Activated CD8-positive, alpha-beta T cell treated with anti-CD3 and anti-CD28 coated beads for 36 hours (primary cell): Measurements from ENCODE around the gene MIA3. TPM values are rescaled to one million over a fixed set of nuclear protein-coding genes. Genes with fewer than 3 reads are reported as not detected.
A peak's percentile ranks its signal among the peaks of the same experiment; 100 is the strongest.

ENCODE experiments used
- ATAC-seq: fragments of 200-7000 bp; cut with Tn5 transposase; one replicate; pipeline ENCODE4 v1.10.0; 2021; ENCODE audit warnings: mild to moderate bottlenecking, moderate library complexity
- CTCF ChIA-PET: fragments of 350-600 bp; sonication (Branson Sonifier 250); formaldehyde crosslinking; loops from one replicate; lab custom pipeline; 2021; ENCODE audit warnings: antibody characterized with exemption; lab: Charles Lee
- POLR2A ChIA-PET: fragments of 350-600 bp; sonication (Branson Sonifier 250); formaldehyde crosslinking; loops from one replicate; lab custom pipeline; 2021; ENCODE audit warnings: antibody characterized with exemption; lab: Charles Lee
- DNase-seq: peaks from one replicate; pipeline ENCODE4 v3.0.0-alpha.2; 2020
- H3K27ac Mint-ChIP-seq: one replicate; pipeline ENCODE4 v1.8.0; 2021; ENCODE audit warnings: mild to moderate bottlenecking, mixed read lengths
- H3K27me3 Mint-ChIP-seq: one replicate; pipeline ENCODE4 v1.8.0; 2021; ENCODE audit warnings: mixed read lengths
- H3K36me3 Mint-ChIP-seq: one replicate; pipeline ENCODE4 v1.8.0; 2021; ENCODE audit warnings: low read depth, mixed read lengths
- H3K4me1 Mint-ChIP-seq: one replicate; pipeline ENCODE4 v1.8.0; 2021; ENCODE audit warnings: low read depth, mixed read lengths
- H3K4me3 Mint-ChIP-seq: one replicate; pipeline ENCODE4 v1.8.0; 2021; ENCODE audit warnings: mild to moderate bottlenecking, moderate library complexity, mixed read lengths
- H3K9me3 Mint-ChIP-seq: one replicate; pipeline ENCODE4 v1.8.0; 2021; ENCODE audit warnings: mixed read lengths
- intact Hi-C: fragments of 100-400 bp; cut with micrococcal nuclease; formaldehyde crosslinking; loops from one replicate; pipeline ENCODE4 v1.10.0; 2022
- total RNA-seq, 2 experiments: library from RNA; stranded (reverse); gene quantifications; one replicate each; pipeline ENCODE4 v1.2.3, GENCODE V29; 2021
- TF ChIP-seq, protein P1 (sequence below): fragments of 200-600 bp; IDR thresholded peaks from one replicate; pipeline ENCODE4 v1.8.0; 2022; ENCODE audit warnings: antibody characterized with exemption, mild to moderate bottlenecking

Gene MIA3
- total RNA-seq, 2 experiments from 2014 or later: 43.1 to 44.1 TPM

DNA sequence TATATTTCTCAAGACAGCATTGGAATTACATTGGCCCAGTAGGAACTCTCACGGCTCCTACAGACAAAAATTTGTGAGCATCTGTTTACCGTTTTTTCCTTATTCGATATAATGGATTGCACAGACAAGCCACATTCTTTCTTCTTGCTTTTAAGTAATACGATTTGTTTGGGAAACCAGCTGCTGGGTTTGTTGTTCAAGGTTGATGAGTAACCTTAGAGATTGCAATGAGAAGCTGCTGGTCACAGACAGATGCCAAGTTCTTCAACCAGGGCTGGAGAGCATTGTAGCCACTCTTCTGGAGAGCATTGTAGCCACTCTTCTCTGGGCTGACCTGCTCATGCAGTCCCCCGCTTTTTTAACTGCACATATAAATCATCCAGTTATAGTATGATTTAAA is 1.4 kb upstream of the MIA3 start:
- peaks cover 13% of the 10 kb centered on the region for H3K27me3 Mint-ChIP-seq
- TF ChIP-seq, protein P1, sequence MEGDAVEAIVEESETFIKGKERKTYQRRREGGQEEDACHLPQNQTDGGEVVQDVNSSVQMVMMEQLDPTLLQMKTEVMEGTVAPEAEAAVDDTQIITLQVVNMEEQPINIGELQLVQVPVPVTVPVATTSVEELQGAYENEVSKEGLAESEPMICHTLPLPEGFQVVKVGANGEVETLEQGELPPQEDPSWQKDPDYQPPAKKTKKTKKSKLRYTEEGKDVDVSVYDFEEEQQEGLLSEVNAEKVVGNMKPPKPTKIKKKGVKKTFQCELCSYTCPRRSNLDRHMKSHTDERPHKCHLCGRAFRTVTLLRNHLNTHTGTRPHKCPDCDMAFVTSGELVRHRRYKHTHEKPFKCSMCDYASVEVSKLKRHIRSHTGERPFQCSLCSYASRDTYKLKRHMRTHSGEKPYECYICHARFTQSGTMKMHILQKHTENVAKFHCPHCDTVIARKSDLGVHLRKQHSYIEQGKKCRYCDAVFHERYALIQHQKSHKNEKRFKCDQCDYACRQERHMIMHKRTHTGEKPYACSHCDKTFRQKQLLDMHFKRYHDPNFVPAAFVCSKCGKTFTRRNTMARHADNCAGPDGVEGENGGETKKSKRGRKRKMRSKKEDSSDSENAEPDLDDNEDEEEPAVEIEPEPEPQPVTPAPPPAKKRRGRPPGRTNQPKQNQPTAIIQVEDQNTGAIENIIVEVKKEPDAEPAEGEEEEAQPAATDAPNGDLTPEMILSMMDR: no peak
- POLR2A ChIA-PET: interaction anchor here (0.9 to 1.4 kb wide), 4 partner anchors 10 to 27 kb away, joined by 3 to 6 read pairs (median 4); partner anchors contain the start of gene TAF1A
- no peak for DNase-seq
- peaks cover 25% of the 10 kb centered on the region for H3K4me1 Mint-ChIP-seq
- H3K36me3 Mint-ChIP-seq: peaks cover 8% of the 10 kb centered on the region
- intact Hi-C loops: no loop called here
- peak overlapping the region; percentile 83 for H3K4me3 Mint-ChIP-seq
- H3K27ac Mint-ChIP-seq: no peak overlapping the region
- no peak for ATAC-seq
- no peaks in the 10 kb centered on the region for H3K9me3 Mint-ChIP-seq
- CTCF ChIA-PET: interaction anchor here (1.1 to 2.4 kb wide), 3 partner anchors 18 to 152 kb away, joined by 3 to 10 read pairs (median 6); partner anchors contain the start of gene TAF1A

DNA sequence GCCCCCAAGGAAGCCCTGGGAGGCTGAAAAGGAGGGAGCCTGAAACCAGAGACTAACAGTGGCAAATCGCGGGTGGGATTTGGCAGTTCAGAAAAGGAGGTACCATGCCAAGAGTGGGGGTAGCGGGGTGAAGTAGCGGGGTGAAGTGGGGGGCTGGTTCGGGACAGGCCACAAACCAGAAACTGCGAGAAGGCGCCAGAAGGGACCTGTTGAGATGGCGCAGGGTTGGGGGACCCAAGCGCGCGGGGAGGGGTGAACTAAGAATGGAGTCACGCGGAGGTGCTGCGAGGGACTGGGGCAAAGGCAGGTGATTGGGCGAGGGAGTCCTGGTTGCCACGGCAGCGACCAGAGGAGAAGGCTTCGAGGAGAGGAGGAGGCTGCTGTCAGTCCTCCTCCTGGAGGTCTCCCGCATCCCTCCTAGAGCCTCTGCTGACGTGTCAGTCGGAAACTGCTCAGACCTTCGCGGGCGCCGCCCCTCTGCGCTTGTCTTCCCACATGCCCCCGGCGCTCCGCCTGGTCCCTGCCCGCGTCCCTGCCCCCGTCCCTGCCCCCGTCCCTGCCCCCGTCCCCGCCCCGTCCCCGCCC is 438 bp upstream of the MIA3 start:
- Mint-ChIP-seq H3K4me3 (peak overlapping the region; percentile 83), H3K9me3 (no peaks in the 10 kb centered on the region), H3K4me1 (peaks cover 25% of the 10 kb centered on the region), H3K36me3 (peaks cover 11% of the 10 kb centered on the region), H3K27ac (peak overlapping the region; percentile 90), H3K27me3 (peaks cover 13% of the 10 kb centered on the region)
- DNase-seq: peak; percentile 95
- ChIA-PET POLR2A (interaction anchor here (1.0 to 1.4 kb wide), 3 partner anchors 19 to 28 kb away, joined by 3 to 6 read pairs (median 5); partner anchors contain the start of gene TAF1A), CTCF (interaction anchor here (2.4 kb wide), 1 partner anchor 17 kb away, joined by 10 read pairs; no protein-coding TSS in a partner anchor)
- TF ChIP-seq, protein P1: no peak
- peak; percentile 95 for ATAC-seq
- intact Hi-C loops: no loop called here

DNA sequence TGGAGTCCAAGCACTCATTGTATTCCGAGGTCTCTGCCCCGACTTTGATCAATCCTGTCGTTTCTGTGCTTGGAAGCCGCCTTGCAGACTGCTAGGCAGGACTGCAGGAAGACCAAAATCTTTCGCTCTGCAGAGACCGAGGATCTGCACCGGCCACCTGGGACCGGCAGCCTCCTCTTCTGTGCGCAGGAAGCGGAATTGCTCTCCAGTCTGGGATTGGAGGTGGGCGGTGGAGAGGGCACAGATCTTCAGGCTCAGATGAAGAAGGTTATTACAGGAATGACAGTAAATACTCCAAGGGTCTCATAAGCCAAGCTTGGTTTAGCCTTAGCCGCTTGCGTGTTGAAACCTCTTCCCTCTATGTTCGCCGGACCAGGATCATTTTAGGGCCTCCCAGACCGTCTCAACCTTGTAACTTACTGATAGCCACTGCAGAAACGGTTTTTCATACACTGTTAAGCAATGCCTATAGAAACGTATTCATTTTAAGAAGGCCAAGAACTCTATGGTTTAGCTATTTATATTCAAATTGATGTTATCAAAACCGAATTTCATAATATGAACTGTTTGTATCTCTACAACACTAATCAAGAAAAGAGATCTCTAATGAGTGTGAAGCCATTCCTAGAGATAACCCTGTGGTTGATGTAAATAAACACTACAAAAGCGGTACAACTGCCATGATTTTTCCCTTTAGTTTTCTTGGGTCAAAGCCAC is 1.1 kb downstream of the MIA3 start:
- POLR2A ChIA-PET: interaction anchor here (0.7 to 2.1 kb wide), 4 partner anchors 16 to 34 kb away, joined by 3 to 7 read pairs (median 4); partner anchors contain the start of gene TAF1A
- no peaks in the 10 kb centered on the region for H3K9me3 Mint-ChIP-seq
- DNase-seq (peak; percentile 12), ATAC-seq (no peak)
- TF ChIP-seq, protein P1: no peak
- peaks cover 10% of the 10 kb centered on the region for H3K27me3 Mint-ChIP-seq
- intact Hi-C loops: no loop called here
- CTCF ChIA-PET: interaction anchor here (1.5 to 5.0 kb wide), 2 partner anchors 15 to 154 kb away, joined by 7 to 35 read pairs; no protein-coding TSS in a partner anchor
- H3K4me3 Mint-ChIP-seq: peak overlapping the region; percentile 83
- peaks cover 16% of the 10 kb centered on the region for H3K36me3 Mint-ChIP-seq
- H3K4me1 Mint-ChIP-seq: peaks cover 25% of the 10 kb centered on the region
- peak overlapping the region; percentile 56 for H3K27ac Mint-ChIP-seq

DNA sequence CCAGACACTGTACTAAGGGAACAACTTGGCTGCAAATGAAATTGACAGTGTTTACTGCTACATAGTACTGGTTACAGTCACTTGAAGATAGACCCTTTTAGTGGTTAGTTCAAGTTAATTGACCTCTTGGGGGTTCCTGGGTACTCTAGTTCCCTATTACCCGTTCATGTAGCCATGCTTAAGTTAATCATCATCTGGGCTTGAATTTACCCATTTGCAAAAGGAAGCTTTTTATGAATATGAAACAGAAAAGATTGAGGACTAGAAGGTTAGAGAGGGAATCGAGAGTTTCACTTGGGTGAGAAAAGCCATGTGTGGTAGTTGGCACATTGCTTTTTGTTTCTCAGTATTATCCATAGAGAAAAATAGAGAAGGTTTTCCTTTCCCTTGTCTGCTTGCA is 2.7 kb downstream of the MIA3 start:
- intact Hi-C loops: loop anchor here (2.0 kb wide), 1 partner anchor 32 kb away; the partner anchor contains the start of gene TAF1A
- H3K27me3 Mint-ChIP-seq: peaks cover under 1% of the 10 kb centered on the region
- H3K4me1 Mint-ChIP-seq: peaks cover 25% of the 10 kb centered on the region
- no peaks in the 10 kb centered on the region for H3K9me3 Mint-ChIP-seq
- ATAC-seq (no peak), DNase-seq (no peak)
- TF ChIP-seq, protein P1: no peak
- no peak overlapping the region for H3K27ac Mint-ChIP-seq
- ChIA-PET POLR2A (interaction anchor here (0.6 to 2.1 kb wide), 3 partner anchors 31 to 448 kb away, joined by 3 to 7 read pairs (median 5); partner anchors contain the start of gene TAF1A), CTCF (interaction anchor here (1.0 to 5.0 kb wide), 2 partner anchors 13 to 16 kb away, joined by 3 to 35 read pairs; no protein-coding TSS in a partner anchor)
- peaks cover 21% of the 10 kb centered on the region for H3K36me3 Mint-ChIP-seq
- no peak overlapping the region for H3K4me3 Mint-ChIP-seq
